ENCODE data around the gene KLHL20. TPM values are rescaled to one million over a fixed set of nuclear protein-coding genes. Genes with fewer than 3 reads are reported as not detected.
"Not testable (repeated sequence)": the region's sequence is repeated elsewhere in the genome, so short reads cannot be mapped to it uniquely, and the experiment has no call there.

The KLHL20 gene
- total RNA-seq, 6 experiments from 2014 or later = 25.8 to 30.0 (median 27.9) TPM

- DNase-seq = no peak
- Mint-ChIP-seq H3K4me3 (peak overlapping the region; percentile 97), H3K9me3 (no peaks in the 10 kb centered on the region), H3K27me3 (ENCODE audit: insufficient read depth) (peaks cover 7% of the 10 kb centered on the region; the same call in 1 of the 2 replicates), H3K4me1 (ENCODE audit: low read depth) (peaks cover 28% of the 10 kb centered on the region), H3K36me3 (ENCODE audit: low read depth) (peaks cover 11% of the 10 kb centered on the region), H3K27ac (peak overlapping the region; percentile 93)
- TF ChIP-seq CTCF (IDR thresholded peaks at IDR 0.05) = no peak
These were observed 381 bp upstream of the KLHL20 start for GRCh38 chr1:173714441-173714758.

GRCh38 chr1:173715538-173715844 is 710 bp downstream of the KLHL20 start:
- peaks cover 14% of the 10 kb centered on the region for H3K36me3 Mint-ChIP-seq (ENCODE audit: low read depth)
- H3K9me3 Mint-ChIP-seq = no peaks in the 10 kb centered on the region
- H3K27ac Mint-ChIP-seq = peak overlapping the region; percentile 93

GRCh38 chr1:173717238-173717637 is 2.5 kb downstream of the KLHL20 start:
- Mint-ChIP-seq H3K36me3 (ENCODE audit: low read depth) (peaks cover 21% of the 10 kb centered on the region), H3K27me3 (ENCODE audit: insufficient read depth) (no peaks in the 10 kb centered on the region), H3K4me1 (ENCODE audit: low read depth) (peaks cover 28% of the 10 kb centered on the region), H3K9me3 (no peaks in the 10 kb centered on the region), H3K27ac (no peak overlapping the region), H3K4me3 (peak overlapping the region; percentile 24)
- no peak for DNase-seq
- TF ChIP-seq CTCF (IDR thresholded peaks at IDR 0.05) = no peak

More at GRCh38 chr1:173715538-173715844, 710 bp downstream of the KLHL20 start:
- Mint-ChIP-seq H3K27me3 (ENCODE audit: insufficient read depth) (peaks cover 7% of the 10 kb centered on the region; the same call in 1 of the 2 replicates), H3K4me3 (peak overlapping the region; percentile 97), H3K4me1 (ENCODE audit: low read depth) (peaks cover 28% of the 10 kb centered on the region)
- no peak for TF ChIP-seq CTCF (IDR thresholded peaks at IDR 0.05)
- DNase-seq = no peak

GRCh38 chr1:173731331-173731730 is 16.6 kb downstream of the KLHL20 start:
- not testable (repeated sequence) for H3K4me3 Mint-ChIP-seq; H3K9me3 Mint-ChIP-seq; H3K27me3 Mint-ChIP-seq (ENCODE audit: insufficient read depth); DNase-seq; H3K27ac Mint-ChIP-seq; H3K4me1 Mint-ChIP-seq (ENCODE audit: low read depth)
- H3K36me3 Mint-ChIP-seq (ENCODE audit: low read depth) = peaks cover 52% of the 10 kb centered on the region

GRCh38 chr1:173733912-173734311 is 19.1 kb downstream of the KLHL20 start:
- Mint-ChIP-seq H3K36me3 (ENCODE audit: low read depth) (peaks cover 40% of the 10 kb centered on the region), H3K4me1 (ENCODE audit: low read depth) (no peaks in the 10 kb centered on the region), H3K27me3 (ENCODE audit: insufficient read depth) (no peaks in the 10 kb centered on the region), H3K27ac (no peak overlapping the region), H3K9me3 (no peaks in the 10 kb centered on the region; the same call in 1 of the 2 replicates), H3K4me3 (no peak overlapping the region)
- no peak for TF ChIP-seq CTCF (IDR thresholded peaks at IDR 0.05)
- no peak for DNase-seq

- not testable (repeated sequence) for H3K27ac Mint-ChIP-seq; H3K4me3 Mint-ChIP-seq; H3K9me3 Mint-ChIP-seq; DNase-seq; H3K4me1 Mint-ChIP-seq (ENCODE audit: low read depth); H3K27me3 Mint-ChIP-seq (ENCODE audit: insufficient read depth)
- peaks cover 45% of the 10 kb centered on the region for H3K36me3 Mint-ChIP-seq (ENCODE audit: low read depth)
These were observed 21.3 kb downstream of the KLHL20 start for GRCh38 chr1:173736104-173736503.
